ENCODE data around the gene RBM10.

GRCh38 chrX:47202316-47202715 lies 57.3 kb downstream of the RBM10 start:
- TF ChIP-seq GATA3 (IDR thresholded peaks at IDR 0.05; ENCODE audit: low read depth, low read length): no peak
- TF ChIP-seq GATA2 (IDR thresholded peaks at IDR 0.05; ENCODE audit: low read depth, low read length): no peak

Measured in SH-SY5Y (cell line).